Effector memory CD4-positive, alpha-beta T cell (primary cell): ENCODE data around the gene PPIL1.

Source experiments
- DNase-seq, 3 donors: peaks; one replicate each; pipeline ENCODE4 v3.0.0-alpha.2; 2020
- H3K27ac ChIP-seq: 2 replicates; pipeline ENCODE4 v1.7.0; 2013; ENCODE audit warnings: mild to moderate bottlenecking, low read length, moderate library complexity; ENCODE audit not compliant: insufficient read depth, poor library complexity, severe bottlenecking
- H3K27me3 ChIP-seq: replicated peaks from 2 replicates; pipeline ENCODE4 v1.7.0; 2013; ENCODE audit warnings: mild to moderate bottlenecking, low read length; ENCODE audit not compliant: insufficient read depth, control insufficient read depth, poor library complexity, severe bottlenecking
- H3K36me3 ChIP-seq: 2 replicates; pipeline ENCODE4 v1.7.0; 2013; ENCODE audit warnings: mild to moderate bottlenecking, low read length, moderate library complexity; ENCODE audit not compliant: control insufficient read depth, insufficient read depth
- H3K4me1 ChIP-seq: 2 replicates; pipeline ENCODE4 v1.7.0; 2013; ENCODE audit warnings: low read length, mild to moderate bottlenecking; ENCODE audit not compliant: control insufficient read depth, insufficient read depth, poor library complexity, severe bottlenecking
- H3K4me3 ChIP-seq: 2 replicates; pipeline ENCODE4 v1.7.0; 2013; ENCODE audit warnings: low read length, low read depth, mild to moderate bottlenecking; ENCODE audit not compliant: insufficient read depth, poor library complexity, severe bottlenecking
- H3K9me3 ChIP-seq: 2 replicates; pipeline ENCODE4 v1.7.0; 2013; ENCODE audit warnings: mild to moderate bottlenecking, low read length, moderate library complexity; ENCODE audit not compliant: control insufficient read depth
- total RNA-seq, 3 donors: gene quantifications; one replicate each; lab custom pipeline; 2026; lab: John Stamatoyannopoulos, UW

Gene PPIL1
- 3.0 to 6.4 (median 3.3) reads per million in 3 donors for total RNA-seq

GRCh38 chr6:36874443-36875249, at the start of gene PPIL1:
Gene PPIL1, minus strand, starts transcription at chr6:36874803. Its CDS starts 31 bp downstream, at chr6:36874772.
- DNase-seq = peak; percentile 74 to 84 (median 81)
- Histone ChIP-seq H3K27ac (peak within 1 kb of the TSS; percentile 94), H3K27me3 (no peaks in the 10 kb centered on the region), H3K36me3 (peaks cover 6% of the 10 kb centered on the region), H3K4me1 (peaks cover 6% of the 10 kb centered on the region), H3K4me3 (peak within 1 kb of the TSS; percentile 96), H3K9me3 (no peaks in the 10 kb centered on the region)

GRCh38 chr6:36924131-36924530, 49.5 kb upstream of the PPIL1 start:
- no peaks in the 10 kb centered on the region for H3K4me1 ChIP-seq
- no peaks in the 10 kb centered on the region for H3K27me3 ChIP-seq
- DNase-seq = no peak
- H3K27ac ChIP-seq = no peak overlapping the region
- no peaks in the 10 kb centered on the region for H3K9me3 ChIP-seq
- no peak overlapping the region for H3K4me3 ChIP-seq
- H3K36me3 ChIP-seq = peaks cover 34% of the 10 kb centered on the region

- Histone ChIP-seq H3K4me3 (no peak overlapping the region), H3K27me3 (no peaks in the 10 kb centered on the region), H3K27ac (no peak overlapping the region), H3K4me1 (no peaks in the 10 kb centered on the region), H3K36me3 (peaks cover 70% of the 10 kb centered on the region), H3K9me3 (no peaks in the 10 kb centered on the region)
- no peak for DNase-seq
Observed at GRCh38 chr6:36920546-36920945, 45.9 kb upstream of the PPIL1 start.

- Histone ChIP-seq H3K4me3 (no peak overlapping the region), H3K27ac (no peak overlapping the region), H3K9me3 (no peaks in the 10 kb centered on the region), H3K27me3 (no peaks in the 10 kb centered on the region), H3K4me1 (no peaks in the 10 kb centered on the region), H3K36me3 (peaks cover 70% of the 10 kb centered on the region)
- no peak for DNase-seq
Observed at GRCh38 chr6:36920049-36920448, 45.4 kb upstream of the PPIL1 start.

- Histone ChIP-seq H3K27me3 (no peaks in the 10 kb centered on the region), H3K36me3 (peaks cover 49% of the 10 kb centered on the region), H3K4me1 (peaks cover 20% of the 10 kb centered on the region), H3K4me3 (no peak overlapping the region), H3K9me3 (no peaks in the 10 kb centered on the region), H3K27ac (no peak overlapping the region)
- no peak for DNase-seq
Observed at GRCh38 chr6:36917541-36918193, 43.1 kb upstream of the PPIL1 start.

GRCh38 chr6:36916126-36916525, 41.5 kb upstream of the PPIL1 start:
- peaks cover 45% of the 10 kb centered on the region for H3K36me3 ChIP-seq
- no peak for DNase-seq
- H3K4me3 ChIP-seq = no peak overlapping the region
- peaks cover 30% of the 10 kb centered on the region for H3K4me1 ChIP-seq
- H3K27ac ChIP-seq = no peak overlapping the region
- H3K9me3 ChIP-seq = no peaks in the 10 kb centered on the region
- no peaks in the 10 kb centered on the region for H3K27me3 ChIP-seq

DNA sequence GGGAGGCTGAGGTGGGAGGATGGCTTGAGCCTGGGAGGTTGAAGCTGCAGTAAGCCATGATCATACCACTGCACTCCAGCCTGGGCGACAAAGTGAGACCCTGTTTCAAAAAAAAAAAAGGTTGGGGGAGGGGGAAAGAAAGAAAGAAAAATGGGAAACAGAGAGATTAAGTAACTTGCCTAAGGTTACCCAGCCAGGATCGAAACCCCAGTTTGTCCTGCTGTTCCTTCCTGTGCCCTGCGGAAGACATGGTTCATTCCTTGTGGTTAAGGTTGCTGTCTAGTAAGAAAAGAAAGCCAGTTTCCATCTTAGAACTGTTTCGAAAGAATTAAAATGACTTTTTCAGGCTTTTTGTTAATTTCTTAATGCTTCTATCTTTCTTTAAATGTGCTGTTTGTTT, 41.0 kb upstream of the PPIL1 start:
- Histone ChIP-seq H3K4me1 (peaks cover 30% of the 10 kb centered on the region), H3K36me3 (peaks cover 45% of the 10 kb centered on the region), H3K27ac (no peak overlapping the region)

DNA sequence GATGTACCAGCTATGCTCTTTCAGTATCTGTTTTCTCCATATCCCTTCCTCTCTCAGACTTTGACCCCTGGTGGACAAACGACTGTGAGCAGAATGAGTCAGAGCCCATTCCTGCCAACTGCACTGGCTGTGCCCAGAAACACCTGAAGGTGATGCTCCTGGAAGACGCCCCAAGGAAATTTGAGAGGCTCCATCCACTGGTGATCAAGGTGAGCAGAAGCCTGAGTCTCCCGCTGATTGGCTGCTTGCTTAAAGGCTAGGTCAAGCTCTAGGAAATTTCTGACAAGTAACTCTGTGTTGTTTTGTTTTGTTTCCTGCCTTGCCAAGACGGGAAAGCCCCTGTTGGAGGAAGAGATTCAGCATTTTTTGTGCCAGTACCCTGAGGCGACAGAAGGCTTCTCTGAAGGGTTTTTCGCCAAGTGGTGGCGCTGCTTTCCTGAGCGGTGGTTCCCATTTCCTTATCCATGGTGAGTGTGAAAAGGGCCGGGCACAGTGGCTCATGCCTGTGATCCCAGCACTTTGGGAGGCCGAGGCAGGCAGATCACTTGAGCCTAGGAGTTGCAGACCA, 39.7 kb upstream of the PPIL1 start:
- DNase-seq = peak in 2 of 3 donors; percentile 16 to 24
- Histone ChIP-seq H3K4me1 (peaks cover 30% of the 10 kb centered on the region), H3K9me3 (no peaks in the 10 kb centered on the region), H3K36me3 (peaks cover 38% of the 10 kb centered on the region), H3K27me3 (no peaks in the 10 kb centered on the region), H3K27ac (peak overlapping the region; percentile 14), H3K4me3 (no peak overlapping the region)

More for the DNA sequence above, 41.0 kb upstream of the PPIL1 start:
- no peak for DNase-seq
- H3K9me3 ChIP-seq = no peaks in the 10 kb centered on the region
- no peak overlapping the region for H3K4me3 ChIP-seq
- no peaks in the 10 kb centered on the region for H3K27me3 ChIP-seq

DNA sequence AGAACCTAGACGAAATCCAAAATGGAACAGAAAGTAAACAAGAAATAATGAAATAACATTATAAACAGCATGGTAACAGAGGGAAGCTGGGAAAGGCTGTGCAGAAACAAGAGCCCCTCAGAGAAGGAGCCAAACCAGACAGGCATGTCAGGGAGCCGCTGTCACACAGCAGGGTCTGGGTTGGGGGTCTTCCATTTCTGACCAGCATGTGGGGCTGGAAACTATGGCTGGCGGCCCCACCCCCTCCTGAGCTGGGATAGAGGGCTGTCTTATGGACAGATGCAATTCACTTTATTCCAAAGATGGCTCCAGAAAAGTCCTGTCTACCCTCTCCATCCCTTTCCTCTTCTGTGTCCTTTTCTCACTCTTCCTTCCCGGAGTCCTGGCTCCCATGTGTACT, 38.5 kb upstream of the PPIL1 start:
- Histone ChIP-seq H3K4me3 (peak overlapping the region; percentile 17), H3K27ac (peak overlapping the region; percentile 69)
- no peak for DNase-seq

DNA sequence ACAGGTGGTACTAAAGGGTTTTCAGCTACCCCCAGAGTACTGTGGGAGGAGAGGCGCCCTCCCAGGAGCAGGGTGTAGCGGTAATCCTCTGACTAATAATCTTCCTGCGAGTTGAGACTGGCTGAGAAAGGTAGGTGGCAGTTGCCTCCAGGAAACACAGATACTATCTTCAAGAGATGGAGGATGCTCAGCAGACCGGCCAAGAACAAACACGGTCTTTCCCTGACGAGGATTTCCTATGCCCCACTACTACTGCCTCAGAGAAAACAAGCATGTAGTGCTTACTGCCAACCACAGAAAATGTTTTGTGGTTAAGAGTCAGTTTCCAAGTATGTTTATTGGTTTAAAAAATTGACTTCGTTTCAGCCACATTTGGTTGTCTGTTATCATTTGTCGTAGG, 38.0 kb upstream of the PPIL1 start:
- Histone ChIP-seq H3K27me3 (no peaks in the 10 kb centered on the region), H3K9me3 (no peaks in the 10 kb centered on the region), H3K4me1 (peaks cover 33% of the 10 kb centered on the region), H3K4me3 (peak overlapping the region; percentile 26), H3K36me3 (peaks cover 21% of the 10 kb centered on the region), H3K27ac (peak overlapping the region; percentile 69)
- DNase-seq = peak; percentile 30 to 68 (median 54)

More for the DNA sequence above, 38.5 kb upstream of the PPIL1 start:
- peaks cover 25% of the 10 kb centered on the region for H3K36me3 ChIP-seq
- H3K27me3 ChIP-seq = no peaks in the 10 kb centered on the region
- peaks cover 30% of the 10 kb centered on the region for H3K4me1 ChIP-seq
- H3K9me3 ChIP-seq = no peaks in the 10 kb centered on the region
